ENCODE results near the gene HCAR3.

HCAR3 gene

DNA sequence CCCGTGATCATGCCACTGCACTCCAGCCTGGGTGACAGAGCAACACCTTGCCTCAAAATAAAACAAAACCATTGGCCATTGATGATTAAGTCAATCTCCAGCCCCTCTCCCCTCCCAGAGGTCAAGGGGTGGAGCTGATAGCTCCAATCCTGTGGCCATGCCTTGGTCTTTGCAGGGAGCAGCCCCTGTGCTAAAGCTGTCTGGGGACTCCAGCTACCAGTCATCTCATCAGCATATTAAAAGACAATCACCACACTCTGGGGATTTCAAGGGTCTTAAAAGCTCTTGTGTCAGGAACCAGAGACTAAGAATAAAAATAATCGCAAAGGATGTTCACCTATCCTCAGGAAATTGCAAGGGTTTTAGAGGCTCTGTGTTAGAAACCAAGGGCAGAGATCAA, 44.1 kb downstream of the HCAR3 start:
- no peak overlapping the region for H3K4me3 ChIP-seq (ENCODE audit: control insufficient read depth, low read depth, low read length)
- TF ChIP-seq, protein P1, sequence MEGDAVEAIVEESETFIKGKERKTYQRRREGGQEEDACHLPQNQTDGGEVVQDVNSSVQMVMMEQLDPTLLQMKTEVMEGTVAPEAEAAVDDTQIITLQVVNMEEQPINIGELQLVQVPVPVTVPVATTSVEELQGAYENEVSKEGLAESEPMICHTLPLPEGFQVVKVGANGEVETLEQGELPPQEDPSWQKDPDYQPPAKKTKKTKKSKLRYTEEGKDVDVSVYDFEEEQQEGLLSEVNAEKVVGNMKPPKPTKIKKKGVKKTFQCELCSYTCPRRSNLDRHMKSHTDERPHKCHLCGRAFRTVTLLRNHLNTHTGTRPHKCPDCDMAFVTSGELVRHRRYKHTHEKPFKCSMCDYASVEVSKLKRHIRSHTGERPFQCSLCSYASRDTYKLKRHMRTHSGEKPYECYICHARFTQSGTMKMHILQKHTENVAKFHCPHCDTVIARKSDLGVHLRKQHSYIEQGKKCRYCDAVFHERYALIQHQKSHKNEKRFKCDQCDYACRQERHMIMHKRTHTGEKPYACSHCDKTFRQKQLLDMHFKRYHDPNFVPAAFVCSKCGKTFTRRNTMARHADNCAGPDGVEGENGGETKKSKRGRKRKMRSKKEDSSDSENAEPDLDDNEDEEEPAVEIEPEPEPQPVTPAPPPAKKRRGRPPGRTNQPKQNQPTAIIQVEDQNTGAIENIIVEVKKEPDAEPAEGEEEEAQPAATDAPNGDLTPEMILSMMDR (conservative IDR thresholded peaks at IDR 0.05; ENCODE audit: control insufficient read depth, insufficient read depth, low read depth, low read length): no peak
- DNase-seq (ENCODE audit: low read depth): no peak

DNA sequence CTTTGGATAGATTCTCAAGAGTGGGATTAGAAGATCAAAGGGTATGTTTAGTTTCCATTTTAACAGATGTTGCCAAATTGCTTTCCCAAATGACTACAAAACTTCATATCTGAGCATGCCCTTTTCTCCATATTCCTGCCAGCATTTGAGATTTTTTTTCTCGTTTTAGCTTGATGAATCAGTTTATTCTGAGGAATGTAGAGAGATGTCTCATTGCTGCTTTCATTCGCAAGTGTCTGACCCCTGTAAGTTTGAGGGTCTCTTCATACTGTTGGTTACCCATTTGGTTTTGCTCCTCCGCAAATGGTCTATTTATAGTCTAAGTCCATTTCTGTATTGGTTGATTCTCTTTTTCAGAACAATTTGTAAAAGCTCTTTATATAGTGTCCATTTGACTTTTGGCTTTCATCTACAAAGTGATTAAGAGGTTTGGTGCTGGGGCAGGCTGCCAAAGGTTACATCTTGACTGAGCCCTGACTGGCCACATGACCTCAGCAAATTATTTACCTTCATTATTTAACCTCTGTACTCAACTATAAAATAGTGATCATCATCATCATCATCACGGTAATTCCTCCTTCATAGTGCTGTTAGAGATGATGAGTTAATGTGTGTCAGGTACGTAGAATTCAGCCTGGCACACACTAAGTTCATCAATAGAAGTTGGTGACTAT, 47.1 kb downstream of the HCAR3 start:
- peak; percentile 94 for DNase-seq (ENCODE audit: low read depth)
- no peak overlapping the region for H3K4me3 ChIP-seq (ENCODE audit: control insufficient read depth, low read depth, low read length)
- TF ChIP-seq, protein P1 (conservative IDR thresholded peaks at IDR 0.05; ENCODE audit: control insufficient read depth, insufficient read depth, low read depth, low read length): no peak

DNA sequence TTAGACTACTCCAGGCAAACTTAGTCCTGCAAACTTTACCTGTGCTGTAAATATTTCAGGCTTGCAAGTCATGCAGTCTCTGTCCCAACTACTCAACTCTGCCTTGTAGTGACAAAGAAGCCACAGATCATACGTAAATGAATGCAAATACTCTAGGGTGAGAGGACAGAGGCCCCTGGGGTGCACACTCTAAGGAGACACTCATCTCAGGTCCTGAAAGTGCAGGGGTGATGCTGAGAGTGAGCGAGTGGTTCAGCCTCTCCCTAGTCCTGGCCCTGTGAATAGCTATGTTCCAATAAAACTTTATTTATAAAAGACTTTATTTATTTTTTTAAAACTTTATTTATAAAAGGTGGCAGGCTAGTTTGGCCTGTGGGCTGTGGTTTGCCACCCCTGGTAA, 48.3 kb downstream of the HCAR3 start:
- TF ChIP-seq, protein P1 (conservative IDR thresholded peaks at IDR 0.05; ENCODE audit: control insufficient read depth, insufficient read depth, low read depth, low read length): no peak
- no peak overlapping the region for H3K4me3 ChIP-seq (ENCODE audit: control insufficient read depth, low read depth, low read length)
- DNase-seq (ENCODE audit: low read depth): no peak

DNA sequence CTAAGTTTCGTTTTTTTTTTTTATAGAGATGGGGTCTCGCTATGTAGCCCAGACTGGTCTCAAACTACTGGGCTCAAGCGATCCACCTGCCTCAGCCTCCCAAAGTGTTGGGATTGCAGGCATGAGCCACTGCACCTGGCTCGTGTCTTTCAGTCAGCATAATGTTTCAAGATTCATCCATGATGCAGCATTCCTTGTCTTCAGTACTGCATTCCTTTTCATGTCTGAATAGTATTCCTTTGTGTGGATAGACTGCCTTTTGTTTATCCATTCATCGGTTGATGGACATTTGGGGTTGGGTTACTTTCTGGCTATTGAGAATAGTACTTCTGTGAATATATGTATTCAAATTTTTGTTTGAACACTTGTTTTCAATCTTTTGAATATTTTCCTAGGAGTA, 50.9 kb downstream of the HCAR3 start:
- no peak overlapping the region for H3K4me3 ChIP-seq (ENCODE audit: control insufficient read depth, low read depth, low read length)
- TF ChIP-seq, protein P1 (conservative IDR thresholded peaks at IDR 0.05; ENCODE audit: control insufficient read depth, insufficient read depth, low read depth, low read length): no peak
- DNase-seq (ENCODE audit: low read depth): no peak

DNA sequence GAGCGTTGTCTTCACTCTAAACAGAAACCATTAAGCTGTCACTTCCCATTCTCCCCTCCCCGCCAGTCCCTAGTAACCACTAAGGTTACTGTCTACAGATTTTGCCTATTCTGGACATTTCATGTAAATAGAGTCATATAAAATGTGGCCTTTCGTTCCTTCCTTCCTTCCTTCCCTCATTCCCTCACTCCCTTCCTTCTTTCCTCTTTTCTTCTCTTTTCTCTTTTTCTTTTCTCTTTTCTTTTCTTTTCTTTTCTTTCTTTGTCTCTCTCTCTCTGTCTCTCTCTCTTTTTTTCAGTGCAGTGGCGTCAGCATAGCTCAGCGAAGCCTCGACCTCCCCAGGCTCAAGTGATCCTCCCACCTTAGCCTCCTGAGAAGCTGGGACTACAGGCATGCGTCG, 51.3 kb downstream of the HCAR3 start:
- no peak for DNase-seq (ENCODE audit: low read depth)
- no peak overlapping the region for H3K4me3 ChIP-seq (ENCODE audit: control insufficient read depth, low read depth, low read length)
- TF ChIP-seq, protein P1 (conservative IDR thresholded peaks at IDR 0.05; ENCODE audit: control insufficient read depth, insufficient read depth, low read depth, low read length): no peak
